ENCODE measurements around the gene NMT1. TPM values are rescaled to one million over a fixed set of nuclear protein-coding genes. Genes with fewer than 3 reads are reported as not detected.

NMT1 gene
- total RNA-seq, 2 experiments from 2014 or later, result 156 to 169 TPM

- Mint-ChIP-seq H3K4me1 (ENCODE audit: low read depth) (no peaks in the 10 kb centered on the region), H3K36me3 (ENCODE audit: low read depth) (no peaks in the 10 kb centered on the region), H3K27me3 (no peaks in the 10 kb centered on the region), H3K9me3 (no peaks in the 10 kb centered on the region), H3K27ac (no peak overlapping the region), H3K4me3 (no peak overlapping the region)
- CTCF ChIA-PET, result interaction anchor here (1.1 to 1.4 kb wide), 2 partner anchors 29 to 69 kb away, joined by 3 to 4 read pairs; no protein-coding TSS in a partner anchor
- intact Hi-C loops (cut with micrococcal nuclease), result no loop called here
- ATAC-seq (no peak), DNase-seq (no peak)
- POLR2A ChIA-PET, result no interaction called here
- no peak for TF ChIP-seq CTCF (IDR thresholded peaks at IDR 0.05)
Measured at GRCh38 chr17:45128331-45128730, 67.2 kb downstream of the NMT1 start.

GRCh38 chr17:45128989-45129388, 67.9 kb downstream of the NMT1 start:
- peaks cover 3% of the 10 kb centered on the region for H3K4me1 Mint-ChIP-seq (ENCODE audit: low read depth)
- no peak for TF ChIP-seq CTCF (IDR thresholded peaks at IDR 0.05)
- intact Hi-C loops (cut with micrococcal nuclease), result no loop called here
- no peak overlapping the region for H3K27ac Mint-ChIP-seq
- ATAC-seq (no peak), DNase-seq (no peak)
- ChIA-PET POLR2A (no interaction called here), CTCF (interaction anchor here (1.2 to 1.4 kb wide), 3 partner anchors 30 to 90 kb away, joined by 3 to 4 read pairs (median 4); no protein-coding TSS in a partner anchor)
- H3K9me3 Mint-ChIP-seq, result no peaks in the 10 kb centered on the region
- no peaks in the 10 kb centered on the region for H3K27me3 Mint-ChIP-seq
- no peak overlapping the region for H3K4me3 Mint-ChIP-seq
- no peaks in the 10 kb centered on the region for H3K36me3 Mint-ChIP-seq (ENCODE audit: low read depth)

- Mint-ChIP-seq H3K36me3 (ENCODE audit: low read depth) (no peaks in the 10 kb centered on the region), H3K9me3 (no peaks in the 10 kb centered on the region), H3K4me3 (no peak overlapping the region), H3K27ac (no peak overlapping the region), H3K4me1 (ENCODE audit: low read depth) (peaks cover 3% of the 10 kb centered on the region), H3K27me3 (no peaks in the 10 kb centered on the region)
- DNase-seq, result no peak
- CTCF ChIA-PET, result interaction anchor here (1.2 to 1.4 kb wide), 3 partner anchors 30 to 89 kb away, joined by 3 to 4 read pairs (median 4); no protein-coding TSS in a partner anchor
- POLR2A ChIA-PET, result no interaction called here
- no peak for TF ChIP-seq CTCF (IDR thresholded peaks at IDR 0.05)
- intact Hi-C loops (cut with micrococcal nuclease), result no loop called here
- ATAC-seq, result no peak
Measured at GRCh38 chr17:45129426-45129939, 68.4 kb downstream of the NMT1 start.

- Mint-ChIP-seq H3K27ac (no peak overlapping the region), H3K4me1 (ENCODE audit: low read depth) (peaks cover 4% of the 10 kb centered on the region), H3K9me3 (no peaks in the 10 kb centered on the region), H3K4me3 (no peak overlapping the region), H3K27me3 (no peaks in the 10 kb centered on the region), H3K36me3 (ENCODE audit: low read depth) (no peaks in the 10 kb centered on the region)
- no peak for TF ChIP-seq CTCF (IDR thresholded peaks at IDR 0.05)
- no peak for DNase-seq
- intact Hi-C loops (cut with micrococcal nuclease), result no loop called here
- ChIA-PET POLR2A (no interaction called here), CTCF (interaction anchor here (0.7 to 3.1 kb wide), 5 partner anchors 11 to 89 kb away, joined by 3 to 13 read pairs (median 4); partner anchors contain the start of gene HEXIM1)
- ATAC-seq, result no peak
Measured at GRCh38 chr17:45129940-45130680, 69.0 kb downstream of the NMT1 start.

Data from activated CD8-positive, alpha-beta T cell treated with anti-CD3 and anti-CD28 coated beads for 36 hours (primary cell).